ENCODE data around the gene PARD6G.

Gene PARD6G

DNA sequence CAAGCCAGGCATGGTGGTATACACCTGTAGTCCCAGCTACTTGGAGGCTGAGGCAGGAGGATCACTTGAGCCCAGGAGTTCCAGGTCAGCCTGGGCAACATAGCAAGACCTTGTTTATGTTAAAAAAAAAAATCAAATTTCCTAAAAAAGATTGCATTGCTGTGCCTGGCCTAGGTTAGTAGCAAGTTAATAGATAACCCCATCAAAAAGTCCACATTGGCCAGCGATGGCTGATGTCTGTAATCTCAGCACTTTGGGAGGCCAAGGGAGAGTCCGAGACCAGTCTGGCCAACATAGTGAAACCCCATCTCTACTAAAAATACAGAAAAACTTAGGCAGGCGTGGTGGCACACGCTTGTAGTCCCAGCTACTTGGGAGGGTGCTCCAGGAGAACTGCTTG is 38.7 kb downstream of the PARD6G start:
- Mint-ChIP-seq H3K36me3 (peaks cover 2% of the 10 kb centered on the region), H3K4me1 (peaks cover 3% of the 10 kb centered on the region), H3K9me3 (peaks cover 2% of the 10 kb centered on the region), H3K4me3 (no peak overlapping the region), H3K27me3 (peaks cover 13% of the 10 kb centered on the region), H3K27ac (no peak overlapping the region)
- DNase-seq (ENCODE audit: low spot score in 2 of 2) = no peak
- no peak for ATAC-seq (ENCODE audit: low read depth)

DNA sequence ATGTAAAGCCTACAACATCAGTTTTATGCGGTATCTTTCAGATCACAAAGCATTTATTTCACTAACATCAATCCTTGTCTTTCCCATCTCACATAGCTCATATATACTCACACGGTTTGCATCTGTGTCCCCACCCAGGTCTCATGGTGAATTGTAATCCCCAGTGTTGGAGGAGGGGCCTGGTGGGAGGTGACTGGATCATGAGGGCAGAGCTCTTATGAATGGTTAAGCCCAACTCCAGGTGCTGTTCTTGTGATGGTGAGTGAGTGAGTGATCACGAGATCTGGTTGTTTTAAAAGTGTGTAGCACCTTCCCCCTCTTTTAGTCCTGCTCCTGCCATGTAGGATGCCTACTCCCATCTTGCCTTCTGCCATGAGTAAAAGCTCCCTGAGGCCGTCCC is 42.0 kb downstream of the PARD6G start:
- Mint-ChIP-seq H3K27me3 (peaks cover 18% of the 10 kb centered on the region), H3K27ac (no peak overlapping the region), H3K36me3 (no peaks in the 10 kb centered on the region), H3K4me3 (no peak overlapping the region), H3K9me3 (no peaks in the 10 kb centered on the region), H3K4me1 (peaks cover 5% of the 10 kb centered on the region)
- no peak for ATAC-seq (ENCODE audit: low read depth)
- DNase-seq (ENCODE audit: low spot score in 2 of 2) = no peak

DNA sequence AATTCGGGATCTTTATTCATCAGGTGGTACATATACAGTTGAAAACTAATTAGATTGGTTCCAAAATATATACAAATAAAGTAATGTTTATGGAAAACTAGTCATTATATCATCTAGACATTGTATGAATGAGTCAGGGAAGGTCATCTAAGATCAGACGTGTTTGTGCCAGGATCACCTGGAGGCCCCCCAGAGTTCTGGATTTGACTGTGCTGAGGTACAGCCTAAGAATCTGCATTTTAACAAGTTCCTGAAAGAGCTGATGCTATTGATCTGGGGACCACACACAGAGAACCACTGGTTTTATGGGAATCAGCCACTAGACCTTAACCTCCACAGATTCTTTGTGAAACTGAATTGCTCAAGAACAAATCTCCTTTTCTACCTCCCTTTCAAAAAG is 43.2 kb downstream of the PARD6G start:
- H3K9me3 Mint-ChIP-seq = no peaks in the 10 kb centered on the region
- H3K27me3 Mint-ChIP-seq = peaks cover 22% of the 10 kb centered on the region
- H3K4me1 Mint-ChIP-seq = peaks cover 2% of the 10 kb centered on the region
- ATAC-seq (ENCODE audit: low read depth) (no peak), DNase-seq (ENCODE audit: low spot score in 2 of 2) (no peak)
- no peaks in the 10 kb centered on the region for H3K36me3 Mint-ChIP-seq
- H3K4me3 Mint-ChIP-seq = no peak overlapping the region
- no peak overlapping the region for H3K27ac Mint-ChIP-seq

DNA sequence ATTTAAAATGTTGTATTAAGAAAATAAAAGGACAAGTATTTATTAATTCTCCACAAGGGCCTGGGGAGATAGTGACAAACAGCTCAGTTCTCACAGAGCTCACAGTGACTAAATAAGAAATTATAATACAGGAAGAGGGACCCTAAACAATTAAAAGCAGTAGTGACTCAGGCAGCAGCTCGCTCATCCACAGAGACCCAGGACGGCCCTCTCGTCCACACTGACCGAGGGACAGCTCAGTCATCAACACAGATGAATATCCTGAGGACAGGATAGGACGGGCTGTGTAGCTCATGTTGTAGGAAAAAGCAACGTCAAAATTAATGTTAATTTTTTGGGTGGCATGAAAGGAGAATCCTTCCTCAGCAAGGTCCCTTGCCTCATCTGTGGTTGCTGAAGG is 44.1 kb downstream of the PARD6G start:
- Mint-ChIP-seq H3K27ac (no peak overlapping the region), H3K36me3 (no peaks in the 10 kb centered on the region), H3K27me3 (peaks cover 21% of the 10 kb centered on the region), H3K4me1 (peaks cover 2% of the 10 kb centered on the region), H3K4me3 (no peak overlapping the region), H3K9me3 (no peaks in the 10 kb centered on the region)
- DNase-seq (ENCODE audit: low spot score in 2 of 2) = no peak
- ATAC-seq (ENCODE audit: low read depth) = no peak

DNA sequence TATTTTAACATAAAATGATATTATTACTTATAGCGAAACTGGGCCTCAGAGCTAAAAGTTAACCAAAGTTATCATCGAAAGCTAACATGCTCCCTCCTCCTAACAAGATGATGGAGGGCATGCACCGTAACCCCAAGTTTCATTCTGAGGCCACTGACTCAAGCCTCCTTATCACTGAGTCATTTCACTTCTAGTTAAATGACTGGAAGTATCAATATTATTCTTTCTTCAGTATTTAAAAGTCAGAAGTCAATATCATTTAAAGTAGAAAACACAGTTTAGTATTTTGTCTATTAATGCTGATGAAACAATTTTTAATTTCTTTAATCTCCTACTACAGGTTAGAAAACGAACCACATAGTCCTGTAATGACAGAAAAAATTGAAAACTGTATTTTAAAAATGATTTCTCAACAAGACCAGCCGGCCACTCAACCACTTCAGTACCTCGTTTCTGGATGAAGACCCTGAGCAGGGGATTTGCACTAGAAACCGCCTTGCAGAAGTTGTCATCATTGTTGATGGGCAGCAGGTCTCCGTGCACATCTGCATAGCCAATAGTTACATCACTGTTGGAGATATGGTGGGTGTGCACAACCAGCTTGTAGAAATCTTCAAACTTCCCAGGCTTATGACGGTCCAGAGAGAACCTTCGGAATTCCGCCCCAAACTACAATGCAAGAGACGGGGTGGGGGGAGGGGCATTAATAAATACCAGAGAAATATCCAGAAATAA is 44.9 kb downstream of the PARD6G start:
- H3K4me3 Mint-ChIP-seq = no peak overlapping the region
- H3K9me3 Mint-ChIP-seq = no peaks in the 10 kb centered on the region
- H3K27me3 Mint-ChIP-seq = peaks cover 19% of the 10 kb centered on the region
- no peaks in the 10 kb centered on the region for H3K36me3 Mint-ChIP-seq
- DNase-seq (ENCODE audit: low spot score in 2 of 2) (no peak), ATAC-seq (ENCODE audit: low read depth) (no peak)
- H3K4me1 Mint-ChIP-seq = peaks cover 2% of the 10 kb centered on the region
- H3K27ac Mint-ChIP-seq = no peak overlapping the region

DNA sequence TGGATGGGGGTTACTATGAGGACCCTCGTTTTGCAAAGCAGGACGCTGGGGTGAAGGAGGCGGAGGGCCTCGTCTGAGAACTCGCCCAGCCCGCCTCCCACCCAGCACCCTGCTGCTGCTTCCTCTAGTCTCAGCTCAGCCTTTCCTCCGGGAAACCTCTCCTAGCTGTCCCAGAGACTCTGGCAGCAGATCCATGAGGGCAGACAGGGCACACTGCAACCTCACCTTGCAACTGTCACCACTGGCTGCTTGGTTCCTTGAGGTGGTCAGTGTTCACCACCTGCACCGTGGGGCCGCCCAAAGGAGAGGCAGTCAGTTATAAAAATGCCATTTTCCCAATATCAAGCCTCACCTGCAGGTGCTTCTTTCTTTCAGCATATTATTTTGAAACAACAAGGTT is 45.6 kb downstream of the PARD6G start:
- H3K9me3 Mint-ChIP-seq = no peaks in the 10 kb centered on the region
- H3K27ac Mint-ChIP-seq = no peak overlapping the region

DNA sequence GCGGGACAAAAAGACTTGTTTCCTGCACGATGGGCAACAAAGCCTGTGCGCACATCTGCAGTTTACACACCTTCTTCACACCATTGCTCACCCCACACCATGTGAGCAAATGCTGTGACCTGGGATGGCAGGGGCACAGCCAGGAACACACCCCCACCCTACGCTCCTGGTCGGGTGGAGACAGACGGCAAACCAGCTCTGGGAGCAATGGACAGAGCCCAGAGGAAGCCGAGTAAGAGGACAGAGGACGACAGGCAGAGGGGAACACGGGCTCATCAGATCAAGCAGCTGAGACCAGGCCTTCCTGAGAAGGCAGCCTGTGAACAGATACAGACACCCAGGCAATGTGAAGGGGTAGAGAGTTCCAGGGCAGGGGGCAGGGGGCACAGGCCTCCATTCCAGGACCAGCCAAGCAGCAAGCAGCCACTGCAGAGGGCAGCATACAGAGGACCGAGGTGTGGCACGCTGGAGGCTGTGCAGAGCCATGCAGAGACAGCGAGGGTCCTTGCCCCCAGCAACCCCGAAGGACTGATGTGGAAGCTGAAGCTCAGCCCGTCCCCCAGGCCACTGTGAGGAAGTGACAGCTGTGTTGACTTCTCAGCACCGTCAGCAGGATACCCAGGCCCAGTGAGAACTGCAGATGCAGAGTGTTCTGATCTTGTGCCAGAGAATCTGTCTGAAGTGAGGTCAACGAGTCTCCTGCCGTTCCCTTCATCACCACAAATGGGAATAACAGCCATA is 46.2 kb downstream of the PARD6G start:
- no peak overlapping the region for H3K27ac Mint-ChIP-seq
- peaks cover 2% of the 10 kb centered on the region for H3K4me1 Mint-ChIP-seq
- no peak overlapping the region for H3K4me3 Mint-ChIP-seq
- no peak for DNase-seq (ENCODE audit: low spot score in 2 of 2)
- H3K27me3 Mint-ChIP-seq = peaks cover 22% of the 10 kb centered on the region
- no peaks in the 10 kb centered on the region for H3K36me3 Mint-ChIP-seq
- no peak for ATAC-seq (ENCODE audit: low read depth)
- no peaks in the 10 kb centered on the region for H3K9me3 Mint-ChIP-seq

More for the DNA sequence above, 45.6 kb downstream of the PARD6G start:
- Mint-ChIP-seq H3K4me1 (peaks cover 2% of the 10 kb centered on the region), H3K36me3 (no peaks in the 10 kb centered on the region), H3K4me3 (no peak overlapping the region), H3K27me3 (peaks cover 21% of the 10 kb centered on the region)
- DNase-seq (ENCODE audit: low spot score in 2 of 2) = no peak
- ATAC-seq (ENCODE audit: low read depth) = no peak

DNA sequence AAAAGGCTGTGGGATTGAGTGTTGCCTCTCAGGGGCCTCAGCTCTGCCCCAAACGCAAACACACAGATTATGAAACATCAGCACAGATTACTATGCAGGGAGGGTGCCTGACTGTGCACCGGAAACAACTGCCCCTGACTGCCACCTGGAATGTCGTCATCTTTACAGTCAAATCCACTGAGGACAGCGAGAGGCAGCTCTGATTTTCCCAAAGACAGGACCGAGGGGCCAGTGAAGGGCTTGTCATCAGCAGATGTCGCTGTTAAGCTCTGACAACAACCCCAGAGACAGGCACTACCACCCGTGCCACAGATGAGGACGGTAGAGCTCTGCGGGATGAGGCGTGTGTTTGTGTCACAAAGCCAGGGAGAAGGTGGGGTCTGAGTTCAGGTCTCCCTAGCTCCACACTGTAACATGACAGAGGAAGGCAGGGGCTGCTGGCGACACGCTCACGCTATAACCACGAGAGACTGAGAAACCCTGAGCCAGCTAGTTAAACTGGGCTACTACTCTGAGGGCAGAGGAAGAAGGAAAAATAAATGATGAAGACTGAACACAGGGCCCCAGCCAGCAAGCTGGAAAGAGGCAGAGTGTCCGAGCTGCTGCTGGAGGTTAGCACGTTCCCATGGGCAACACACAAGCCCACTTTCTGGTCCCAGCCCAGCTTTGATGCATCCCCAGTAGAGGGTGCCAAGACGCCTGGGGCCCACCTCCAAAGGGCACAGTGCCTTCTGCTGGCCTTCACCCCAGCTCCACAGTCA is 47.0 kb downstream of the PARD6G start:
- ATAC-seq (ENCODE audit: low read depth) = no peak
- H3K4me3 Mint-ChIP-seq = no peak overlapping the region

DNA sequence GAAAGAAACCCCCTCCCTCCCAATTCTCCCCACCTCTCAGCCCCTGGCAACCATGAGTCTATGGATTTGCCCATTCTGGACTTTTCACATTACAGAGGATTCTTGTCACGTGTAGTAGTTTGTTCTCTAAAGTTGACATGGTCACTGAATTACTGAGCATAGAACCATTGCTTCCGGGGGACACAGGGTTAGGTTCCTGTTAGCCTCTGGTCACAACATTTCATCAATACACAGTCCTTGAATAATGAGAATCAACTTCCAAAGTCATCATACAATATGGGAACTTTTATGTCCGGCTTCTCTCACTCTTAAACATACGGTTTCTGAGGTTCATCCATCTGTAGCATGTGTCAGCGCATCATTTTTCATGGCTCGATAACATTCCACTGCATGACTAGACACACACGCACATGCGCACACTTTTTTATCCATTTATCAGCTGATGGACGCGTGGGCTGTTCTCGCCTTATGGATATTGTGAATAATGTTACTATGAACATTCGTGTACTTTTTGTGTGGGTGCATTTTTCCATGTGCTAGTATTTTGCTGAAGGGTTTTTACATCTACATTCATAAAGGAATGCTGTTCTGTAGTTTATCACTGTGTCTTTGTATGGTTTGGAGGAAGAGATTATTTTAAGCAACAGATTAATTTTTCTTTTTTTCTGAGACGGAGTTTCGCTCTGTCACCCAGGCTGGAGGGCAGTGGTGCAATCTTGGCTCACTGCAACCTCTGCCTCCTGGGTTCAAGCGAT is 48.1 kb downstream of the PARD6G start:
- Mint-ChIP-seq H3K27me3 (peaks cover 27% of the 10 kb centered on the region), H3K4me3 (no peak overlapping the region)

More for the DNA sequence above, 47.0 kb downstream of the PARD6G start:
- H3K27ac Mint-ChIP-seq = no peak overlapping the region
- no peaks in the 10 kb centered on the region for H3K36me3 Mint-ChIP-seq
- peaks cover 2% of the 10 kb centered on the region for H3K4me1 Mint-ChIP-seq
- H3K27me3 Mint-ChIP-seq = peaks cover 23% of the 10 kb centered on the region
- H3K9me3 Mint-ChIP-seq = no peaks in the 10 kb centered on the region
- DNase-seq (ENCODE audit: low spot score in 2 of 2) = no peak

DNA sequence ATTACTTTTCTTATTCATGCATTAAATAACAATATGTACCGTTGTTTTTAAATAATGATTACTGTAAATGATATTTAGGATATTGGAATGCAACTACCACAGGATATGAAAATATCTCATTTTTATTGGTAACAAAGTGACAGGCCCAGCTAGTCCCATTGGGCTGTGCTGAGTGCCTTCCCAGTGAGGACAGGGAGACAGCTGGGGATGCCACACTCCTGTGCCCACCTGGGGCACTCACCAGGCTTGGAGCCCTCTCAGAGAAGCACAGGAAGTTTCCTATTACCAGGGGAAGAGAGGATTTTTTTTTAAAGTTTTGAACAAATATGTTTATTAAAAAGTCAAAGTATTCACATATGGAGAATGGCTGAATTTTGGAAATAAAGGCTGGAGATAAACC is 48.9 kb downstream of the PARD6G start:
- Mint-ChIP-seq H3K27me3 (peaks cover 30% of the 10 kb centered on the region), H3K36me3 (no peaks in the 10 kb centered on the region), H3K4me3 (no peak overlapping the region), H3K4me1 (peaks cover 2% of the 10 kb centered on the region), H3K27ac (no peak overlapping the region), H3K9me3 (no peaks in the 10 kb centered on the region)
- ATAC-seq (ENCODE audit: low read depth) (no peak), DNase-seq (ENCODE audit: low spot score in 2 of 2) (no peak)

More for the DNA sequence above, 48.1 kb downstream of the PARD6G start:
- H3K9me3 Mint-ChIP-seq = no peaks in the 10 kb centered on the region
- no peak overlapping the region for H3K27ac Mint-ChIP-seq
- peaks cover 2% of the 10 kb centered on the region for H3K4me1 Mint-ChIP-seq
- H3K36me3 Mint-ChIP-seq = no peaks in the 10 kb centered on the region
- ATAC-seq (ENCODE audit: low read depth) (no peak), DNase-seq (ENCODE audit: low spot score in 2 of 2) (no peak)

DNA sequence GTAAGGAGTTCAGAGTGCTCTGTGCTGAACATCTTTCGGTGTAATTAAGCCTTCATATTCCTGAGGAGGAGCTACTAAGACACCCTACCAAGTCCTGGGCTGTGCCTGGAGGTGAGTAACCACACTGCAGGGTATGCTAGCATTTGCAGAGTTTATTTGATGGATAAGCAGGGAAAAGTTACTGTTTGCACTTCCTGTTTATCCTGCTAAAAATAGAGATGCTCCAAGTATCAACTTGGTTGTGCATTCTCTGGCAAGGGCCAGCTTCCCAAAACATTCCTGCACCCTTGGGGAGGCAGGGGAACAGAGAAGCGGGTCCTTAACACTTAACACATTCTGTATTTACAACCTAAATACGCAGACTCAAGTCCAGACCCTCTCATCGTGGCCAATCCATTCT is 49.8 kb downstream of the PARD6G start:
- no peaks in the 10 kb centered on the region for H3K4me1 Mint-ChIP-seq
- H3K27me3 Mint-ChIP-seq = peaks cover 27% of the 10 kb centered on the region
- no peak overlapping the region for H3K27ac Mint-ChIP-seq
- DNase-seq (ENCODE audit: low spot score in 2 of 2) = no peak
- no peaks in the 10 kb centered on the region for H3K9me3 Mint-ChIP-seq
- no peak overlapping the region for H3K4me3 Mint-ChIP-seq
- no peak for ATAC-seq (ENCODE audit: low read depth)
- no peaks in the 10 kb centered on the region for H3K36me3 Mint-ChIP-seq

DNA sequence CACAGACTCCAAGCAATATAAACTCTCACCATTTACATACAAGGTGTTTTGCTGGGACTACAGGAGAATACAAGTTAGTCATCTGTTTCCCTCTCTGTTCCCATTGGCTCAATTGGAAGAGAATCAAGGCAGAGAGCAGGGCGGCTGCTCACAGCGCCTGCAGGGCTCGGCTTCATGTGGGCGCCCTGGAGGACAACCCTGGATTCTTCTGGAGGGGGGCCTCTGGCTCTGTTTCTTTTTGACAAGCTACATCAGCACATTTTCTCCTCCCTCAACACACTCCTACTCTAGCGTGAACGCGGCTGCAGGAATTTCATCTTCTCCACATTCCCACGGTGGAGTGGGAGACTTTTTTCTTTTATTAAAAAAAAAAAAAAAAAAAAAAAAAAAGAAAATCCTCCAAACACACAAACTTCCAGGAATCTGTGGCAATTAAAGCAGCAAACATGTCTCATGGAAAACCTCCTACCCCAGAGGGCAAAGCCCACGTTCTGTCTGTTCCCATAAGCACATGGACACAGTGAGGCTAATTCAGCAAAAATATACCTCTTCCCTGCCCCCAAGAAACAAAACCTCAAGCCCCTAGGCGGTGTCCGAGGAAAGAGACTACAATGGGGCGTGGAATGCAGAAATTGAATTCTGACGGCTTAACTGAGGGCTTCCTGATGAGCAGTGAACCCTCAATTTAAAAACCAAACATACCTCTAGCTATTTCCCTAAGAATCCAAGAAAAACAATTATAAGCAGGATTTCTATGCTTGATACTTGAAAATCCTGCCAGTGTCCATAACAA is 50.6 kb downstream of the PARD6G start:
- DNase-seq (ENCODE audit: low spot score in 2 of 2) = no peak

DNA sequence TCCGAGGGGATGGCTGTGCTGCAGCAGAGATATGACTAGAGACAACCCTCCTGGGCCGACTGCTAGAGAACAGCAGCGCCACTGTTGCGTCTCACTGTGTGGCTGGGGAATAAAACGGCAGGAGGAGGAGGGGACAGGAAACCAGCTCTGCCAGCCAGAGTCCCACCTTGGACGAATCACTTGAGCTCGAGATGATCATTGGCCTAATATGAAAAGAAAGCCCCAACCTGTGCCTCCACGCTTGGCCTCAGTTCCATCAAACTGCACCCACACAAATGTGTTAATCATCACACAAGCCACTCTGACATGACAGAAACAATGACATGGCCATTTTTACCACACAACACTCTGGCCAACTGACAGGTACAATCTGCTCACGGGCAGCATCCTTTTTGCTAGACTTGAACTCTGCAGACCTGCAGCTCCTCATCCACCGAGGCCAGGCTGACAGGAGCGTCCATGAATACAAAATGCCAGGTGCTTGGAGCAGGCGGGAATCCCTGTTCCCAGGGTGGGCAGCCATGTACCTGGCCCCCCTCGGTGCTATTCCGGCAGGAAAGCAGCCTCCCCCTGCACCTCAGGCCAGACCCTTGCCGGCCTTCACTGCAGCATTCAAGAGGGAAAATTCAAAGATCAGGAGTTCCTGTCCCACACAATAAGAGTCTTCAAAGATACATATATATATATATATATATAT is 52.3 kb downstream of the PARD6G start:
- ATAC-seq (ENCODE audit: low read depth) (no peak), DNase-seq (ENCODE audit: low spot score in 2 of 2) (no peak)
- peaks cover 28% of the 10 kb centered on the region for H3K27me3 Mint-ChIP-seq
- H3K4me1 Mint-ChIP-seq = no peaks in the 10 kb centered on the region
- H3K27ac Mint-ChIP-seq = no peak overlapping the region
- no peaks in the 10 kb centered on the region for H3K9me3 Mint-ChIP-seq
- H3K4me3 Mint-ChIP-seq = no peak overlapping the region
- no peaks in the 10 kb centered on the region for H3K36me3 Mint-ChIP-seq

More for the DNA sequence above, 50.6 kb downstream of the PARD6G start:
- Mint-ChIP-seq H3K9me3 (no peaks in the 10 kb centered on the region), H3K4me1 (no peaks in the 10 kb centered on the region), H3K4me3 (no peak overlapping the region), H3K27me3 (peaks cover 30% of the 10 kb centered on the region), H3K36me3 (no peaks in the 10 kb centered on the region), H3K27ac (no peak overlapping the region)
- no peak for ATAC-seq (ENCODE audit: low read depth)

Measured in memory B cell (primary cell).